HG02610 (cell line): ENCODE results near the gene CBX8.

Experiments used
- ATAC-seq: cut with Tn5 transposase; IDR thresholded peaks from one replicate; pipeline ENCODE4 v1.9.1; 2021; ENCODE audit warnings: mild to moderate bottlenecking, moderate library complexity; ENCODE audit not compliant: unreplicated experiment

The CBX8 gene

GRCh38 chr17:79795795-79796443 is 958 bp downstream of the CBX8 start:
- ATAC-seq = no peak

DNA sequence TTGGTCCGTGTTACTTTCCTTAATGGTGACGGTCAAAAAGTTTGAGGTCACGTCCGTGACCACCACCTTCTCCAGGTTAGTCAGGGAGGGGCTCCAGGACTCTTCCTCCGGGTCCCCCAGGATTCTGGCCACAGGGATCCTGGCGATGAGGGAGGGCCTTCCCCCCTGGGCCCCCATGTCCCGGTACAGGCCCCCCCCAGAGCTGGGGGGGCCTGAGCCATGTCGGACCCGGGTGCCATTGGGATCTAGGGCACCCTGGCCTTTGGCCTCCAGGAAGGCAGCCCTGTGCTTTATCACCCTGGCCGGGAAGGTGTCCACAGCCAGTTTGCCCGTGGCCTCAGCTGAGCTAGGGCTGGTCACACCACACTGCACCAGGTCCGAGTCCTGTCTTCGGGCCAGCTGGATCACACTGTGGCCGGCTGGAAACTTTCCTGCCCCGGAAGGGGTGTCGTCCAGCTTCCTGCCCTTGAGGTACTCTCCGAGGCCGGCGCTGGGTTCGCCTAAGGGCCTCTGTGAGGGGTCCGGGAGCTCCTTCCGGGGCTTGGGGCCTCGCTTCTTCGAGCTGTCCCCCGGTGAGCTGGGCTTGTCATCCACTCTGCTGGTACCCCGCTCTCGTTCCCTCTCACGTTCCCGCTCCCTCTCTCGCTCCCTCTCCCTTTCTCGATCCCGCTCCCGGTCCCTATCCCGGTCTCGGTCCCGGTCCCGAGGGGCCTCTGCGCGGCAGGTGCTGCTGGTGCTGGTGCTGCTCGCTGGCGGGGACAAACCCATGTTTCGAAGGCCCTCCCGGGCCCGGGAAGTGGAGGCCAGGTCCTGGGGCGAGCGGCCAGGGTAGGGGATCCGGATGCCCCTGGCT is 2.0 kb downstream of the CBX8 start:
- no peak for ATAC-seq

- no peak for ATAC-seq
Measured at GRCh38 chr17:79793924-79794304, 3.0 kb downstream of the CBX8 start.

DNA sequence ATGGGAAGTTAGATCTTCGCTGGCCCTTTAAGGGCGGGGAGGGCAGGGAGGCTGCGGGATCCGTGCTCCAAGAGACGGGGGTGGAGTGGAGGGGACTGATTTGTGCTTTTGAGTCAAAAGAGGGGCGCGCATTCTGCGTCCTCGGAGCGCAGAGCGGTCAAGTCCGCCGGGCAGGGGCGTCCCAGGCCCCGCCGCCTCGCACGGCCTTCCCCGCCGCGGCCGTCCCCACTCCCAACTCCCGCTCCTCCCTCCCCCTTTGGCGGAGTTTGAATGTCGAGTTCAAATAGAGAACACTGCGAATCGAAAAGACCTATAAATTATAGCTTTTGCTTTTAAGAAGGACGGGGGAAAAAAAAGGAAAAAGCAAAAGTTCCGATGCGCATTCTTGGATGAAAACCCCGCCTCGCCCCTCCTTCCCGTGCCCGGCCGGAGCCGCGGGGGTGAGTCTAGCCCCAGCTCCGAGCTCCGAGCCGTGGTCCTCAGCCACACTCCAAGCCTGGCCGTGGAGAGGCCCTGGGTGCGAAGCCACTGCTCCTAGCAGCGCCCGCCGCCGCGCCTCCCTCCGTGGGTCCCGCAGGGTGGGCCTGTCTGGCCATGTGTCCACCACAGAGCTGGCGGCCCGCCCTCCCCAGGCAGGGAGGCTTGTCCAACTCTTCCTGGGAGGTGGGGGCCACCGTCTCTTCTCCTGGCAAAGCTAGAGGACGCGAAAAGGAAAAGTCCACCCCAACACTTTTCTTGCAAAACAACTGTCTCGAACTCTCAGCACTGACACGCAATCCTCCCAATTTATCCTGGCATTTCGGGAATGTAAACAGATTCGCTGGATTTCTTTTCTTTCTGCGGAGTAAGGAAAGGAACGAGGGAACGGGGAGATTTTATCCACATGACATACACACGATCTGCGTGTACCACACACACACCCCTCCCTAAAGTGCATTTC is 3.6 kb downstream of the CBX8 start:
- ATAC-seq = no peak

- ATAC-seq = no peak
Measured at GRCh38 chr17:79792341-79792871, 4.5 kb downstream of the CBX8 start.

- no peak for ATAC-seq
Measured at GRCh38 chr17:79791735-79792161, 5.1 kb downstream of the CBX8 start.

GRCh38 chr17:79790805-79791734 is 5.8 kb downstream of the CBX8 start:
- ATAC-seq = no peak

GRCh38 chr17:79789943-79790804 is 6.7 kb downstream of the CBX8 start:
- ATAC-seq = no peak

DNA sequence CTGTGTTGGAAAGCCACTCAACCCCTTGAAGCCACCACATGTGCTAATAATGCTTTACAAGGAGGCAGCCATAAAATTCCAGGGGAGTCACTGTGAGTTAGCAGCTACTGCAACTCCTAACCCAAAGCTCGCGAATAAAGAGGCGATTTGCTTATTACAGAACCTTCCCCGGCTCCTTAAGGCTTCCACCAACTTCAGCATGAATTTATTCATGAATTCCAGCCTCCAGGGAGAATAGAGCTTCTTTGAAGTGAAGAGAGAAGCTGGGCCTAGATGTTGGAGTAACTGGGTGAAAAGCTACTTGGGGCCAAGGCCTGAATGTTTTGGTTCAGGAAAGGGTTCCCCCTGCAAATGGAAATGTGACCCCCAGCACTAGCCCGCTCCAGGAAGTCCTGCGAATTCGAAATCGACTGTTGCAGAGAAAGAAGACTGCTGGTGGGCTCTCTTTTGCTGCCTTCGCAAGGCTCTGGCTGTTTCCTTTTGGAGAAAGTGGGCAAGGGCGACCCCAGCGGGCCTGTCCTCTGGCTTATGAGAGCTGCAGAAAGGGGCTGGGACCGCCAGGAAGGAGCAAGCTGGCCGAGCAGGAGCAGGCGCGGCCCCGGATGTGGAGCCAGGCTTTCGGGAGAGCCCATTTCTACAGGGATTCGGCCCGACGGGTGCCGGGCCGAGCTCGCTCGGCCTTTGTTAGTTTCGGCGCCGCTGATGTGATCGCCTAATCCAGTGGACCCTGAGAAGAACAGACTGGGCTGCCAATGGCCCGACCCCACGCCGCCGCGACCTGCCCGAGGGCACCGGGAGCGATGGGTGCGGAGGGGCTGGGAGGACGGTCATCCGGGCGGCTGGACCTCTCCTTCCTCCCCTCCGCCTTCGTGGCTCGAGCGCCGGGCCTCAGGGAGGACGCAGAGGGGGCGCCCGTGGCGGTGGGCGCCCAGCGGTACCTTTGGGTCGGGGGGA is 7.6 kb downstream of the CBX8 start:
- ATAC-seq = no peak

GRCh38 chr17:79788455-79788854 is 8.4 kb downstream of the CBX8 start:
- ATAC-seq = no peak

- no peak for ATAC-seq
Measured at GRCh38 chr17:79786930-79787643, 9.8 kb downstream of the CBX8 start.

GRCh38 chr17:79785900-79786810 is 10.7 kb downstream of the CBX8 start:
- no peak for ATAC-seq

DNA sequence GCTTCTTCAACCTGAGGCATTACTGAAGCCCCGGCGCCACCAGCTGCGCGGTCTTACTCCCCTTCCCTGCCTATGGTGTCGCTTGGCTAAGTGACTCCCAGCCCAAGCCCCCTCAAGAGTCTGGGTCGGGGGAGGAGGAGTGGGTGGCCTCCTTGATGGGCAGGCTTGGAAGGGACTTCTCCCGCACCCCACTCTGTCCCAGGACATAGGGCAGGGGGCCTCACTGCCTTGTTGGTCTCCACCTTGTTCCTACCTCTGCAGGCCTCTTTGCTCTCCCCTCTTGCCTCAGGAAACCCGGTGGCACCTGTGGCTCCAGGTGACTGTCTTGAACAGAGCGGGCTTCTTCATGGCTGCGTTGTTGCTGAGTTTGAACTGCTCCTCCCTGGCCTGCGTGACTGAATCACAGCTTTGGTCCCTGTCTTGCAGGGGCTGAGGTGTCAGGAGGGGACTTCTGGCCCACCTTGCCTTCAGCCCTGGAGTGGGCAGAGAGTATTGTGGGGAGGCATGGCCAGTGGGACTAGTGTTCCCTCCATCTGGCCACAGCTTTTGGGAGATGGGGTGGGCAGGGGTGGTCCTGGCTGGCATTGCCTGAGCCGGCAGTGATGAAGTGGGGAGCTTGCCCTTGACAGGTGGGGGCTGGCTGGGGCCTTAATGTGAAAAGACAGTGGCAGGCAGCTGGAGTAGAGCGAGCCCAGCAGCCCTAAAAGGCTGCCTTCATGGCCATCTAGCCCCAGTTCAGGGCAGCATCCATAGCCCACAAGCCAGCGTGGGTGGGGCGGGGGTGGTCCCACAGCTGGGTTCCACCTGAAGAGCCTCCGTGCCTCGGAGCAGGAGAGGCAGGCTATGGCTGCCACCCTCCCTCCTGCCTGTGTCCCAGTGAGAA is 11.6 kb downstream of the CBX8 start:
- ATAC-seq = no peak

GRCh38 chr17:79784353-79785016 is 12.4 kb downstream of the CBX8 start:
- ATAC-seq = no peak

GRCh38 chr17:79783891-79784290 is 13.0 kb downstream of the CBX8 start:
- ATAC-seq = no peak
